ENCODE measurements around the gene FXYD1. TPM values are rescaled to one million over a fixed set of nuclear protein-coding genes. Genes with fewer than 3 reads are reported as not detected.
"Not testable (repeated sequence)": the region's sequence is repeated elsewhere in the genome, so short reads cannot be mapped to it uniquely, and the experiment has no call there.

The FXYD1 gene
- total RNA-seq, 1 donor from 2014 or later = 47.3 TPM

DNA sequence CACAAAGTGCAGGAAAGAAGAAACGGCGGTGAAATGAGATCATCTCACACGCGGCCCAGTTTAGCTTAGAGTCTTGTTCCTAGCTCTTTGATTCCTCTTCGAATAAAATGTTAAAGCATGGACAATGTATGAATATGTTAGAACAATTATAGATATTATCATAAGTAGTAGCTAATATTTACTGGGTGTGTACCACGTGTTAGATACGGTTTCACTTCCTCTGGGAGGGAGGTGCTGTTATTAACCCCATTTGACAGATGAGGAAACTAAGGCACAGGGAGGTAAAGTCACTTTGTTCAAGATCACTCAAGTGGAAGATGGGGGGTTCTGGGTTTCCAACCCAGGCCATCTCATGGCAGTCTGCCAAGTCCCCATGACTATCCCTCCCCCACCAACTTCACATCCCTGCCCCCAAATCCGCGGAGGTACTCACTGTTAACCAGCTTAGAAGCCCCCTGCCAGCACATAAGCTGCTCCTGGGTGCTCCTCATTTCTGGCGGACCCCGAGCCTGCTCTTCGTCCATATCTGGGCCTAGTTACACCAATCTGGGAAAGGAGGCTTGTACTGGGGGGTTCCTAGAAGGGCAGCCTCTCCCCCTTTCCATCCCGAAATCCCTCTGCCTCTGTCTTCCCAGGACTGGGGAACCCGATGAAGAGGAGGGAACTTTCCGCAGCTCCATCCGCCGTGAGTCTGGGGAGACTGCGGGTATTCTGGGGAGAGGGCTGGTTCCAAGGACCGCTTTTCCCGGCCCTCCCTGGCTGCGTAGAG lies 3.4 kb downstream of the FXYD1 start:
- DNase-seq (ENCODE audit: low spot score) = no peak

DNA sequence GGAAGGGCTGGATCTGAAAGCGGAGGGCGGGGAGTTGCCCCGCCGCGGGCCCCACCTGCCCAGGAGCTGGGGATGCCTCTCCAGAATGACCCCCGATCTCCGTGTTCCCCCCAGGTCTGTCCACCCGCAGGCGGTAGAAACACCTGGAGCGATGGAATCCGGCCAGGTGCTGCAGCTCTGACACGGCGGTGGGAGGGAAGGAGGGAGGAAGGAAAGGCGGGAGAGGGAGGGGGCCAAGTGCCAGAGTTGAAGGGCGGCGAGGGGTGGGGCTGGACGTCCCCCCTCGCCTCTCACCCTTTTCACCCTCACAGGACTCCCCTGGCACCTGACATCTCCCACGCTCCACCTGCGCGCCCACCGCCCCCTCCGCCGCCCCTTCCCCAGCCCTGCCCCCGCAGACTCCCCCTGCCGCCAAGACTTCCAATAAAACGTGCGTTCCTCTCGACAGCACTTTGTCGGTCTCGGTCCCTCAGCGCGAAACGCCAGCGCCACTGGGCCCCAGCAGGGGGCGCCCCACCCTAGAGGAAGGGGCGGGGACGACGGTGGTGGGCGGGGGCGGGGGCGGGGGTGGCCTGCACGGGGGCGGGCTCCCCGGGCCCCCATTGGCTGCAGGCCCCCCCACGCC lies 4.1 kb downstream of the FXYD1 start:
- no peak for DNase-seq (ENCODE audit: low spot score)

- DNase-seq (ENCODE audit: low spot score) = no peak
These were observed 4.6 kb downstream of the FXYD1 start, which contains the start of gene FXYD7 for GRCh38 chr19:35143231-35143715. FXYD7 (plus strand) TSS chr19:35143255; CDS start chr19:35143334, 79 bp downstream.

DNA sequence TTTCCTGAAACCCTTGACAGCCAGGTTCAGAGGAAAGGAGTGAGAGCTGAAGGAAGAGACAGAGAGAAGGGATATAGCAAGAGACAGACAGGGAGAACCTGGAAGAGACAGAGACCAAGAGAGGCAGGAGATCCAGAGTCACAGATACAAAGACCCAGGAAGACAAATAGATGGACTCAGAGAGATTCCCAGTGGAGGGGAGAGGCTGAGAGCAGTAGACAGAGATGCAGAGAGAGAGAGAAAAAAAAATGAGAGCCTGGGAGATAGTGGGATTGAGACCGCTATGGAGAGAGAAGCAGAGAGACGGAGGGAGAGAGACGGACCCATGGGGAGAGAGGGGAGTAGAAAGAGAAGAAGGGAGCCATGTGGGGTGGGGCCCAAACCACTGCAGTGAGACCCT lies 5.2 kb downstream of the FXYD1 start:
- no peak for DNase-seq (ENCODE audit: low spot score)

GRCh38 chr19:35144259-35144599 lies 5.6 kb downstream of the FXYD1 start:
- no peak for DNase-seq (ENCODE audit: low spot score)

- no peak for DNase-seq (ENCODE audit: low spot score)
These were observed 6.2 kb downstream of the FXYD1 start for GRCh38 chr19:35144600-35145436.

DNA sequence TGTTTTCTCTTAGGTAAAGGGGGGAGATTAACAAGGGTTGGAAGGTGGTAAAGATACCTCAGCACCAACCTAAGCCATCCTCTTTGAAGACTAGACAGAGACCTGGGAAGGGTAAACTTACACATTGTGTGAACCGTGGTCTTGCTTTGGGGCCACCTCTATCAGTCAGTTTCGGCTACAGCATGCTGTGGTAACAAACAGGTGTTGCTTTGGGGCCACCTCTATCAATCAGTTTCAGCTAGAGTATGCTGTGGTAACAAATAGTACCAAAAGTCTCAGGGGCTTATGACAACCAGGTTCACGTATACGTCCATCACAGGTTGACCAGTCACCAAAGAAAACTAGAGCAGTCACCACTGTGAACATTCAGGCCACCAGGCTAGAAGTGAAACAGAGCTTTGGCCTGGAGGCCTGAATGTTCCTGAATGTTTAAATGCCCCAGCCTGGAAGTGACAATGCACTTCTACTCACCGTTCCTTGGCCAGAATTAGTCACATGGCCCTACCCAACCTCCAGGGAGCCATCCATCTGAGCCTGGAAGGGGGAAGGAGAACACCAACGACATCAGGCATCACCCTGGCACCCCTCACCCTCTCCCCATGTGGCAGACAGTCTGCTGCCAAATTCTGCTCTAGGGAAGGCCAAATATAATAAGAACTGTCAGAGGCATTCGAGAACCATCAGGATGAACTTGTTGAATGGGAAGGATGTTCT lies 8.3 kb downstream of the FXYD1 start:
- DNase-seq (ENCODE audit: low spot score) = no peak

GRCh38 chr19:35149463-35149862 lies 10.8 kb downstream of the FXYD1 start:
- no peak for DNase-seq (ENCODE audit: low spot score)

GRCh38 chr19:35150445-35150844 lies 11.8 kb downstream of the FXYD1 start:
- DNase-seq (ENCODE audit: low spot score) = no peak

GRCh38 chr19:35151273-35152065 lies 12.8 kb downstream of the FXYD1 start:
- DNase-seq (ENCODE audit: low spot score) = no peak

GRCh38 chr19:35153129-35153522 lies 14.5 kb downstream of the FXYD1 start:
- not testable (repeated sequence) for DNase-seq (ENCODE audit: low spot score)

- no peak for DNase-seq (ENCODE audit: low spot score)
These were observed 15.3 kb downstream of the FXYD1 start for GRCh38 chr19:35153701-35154524.

DNA sequence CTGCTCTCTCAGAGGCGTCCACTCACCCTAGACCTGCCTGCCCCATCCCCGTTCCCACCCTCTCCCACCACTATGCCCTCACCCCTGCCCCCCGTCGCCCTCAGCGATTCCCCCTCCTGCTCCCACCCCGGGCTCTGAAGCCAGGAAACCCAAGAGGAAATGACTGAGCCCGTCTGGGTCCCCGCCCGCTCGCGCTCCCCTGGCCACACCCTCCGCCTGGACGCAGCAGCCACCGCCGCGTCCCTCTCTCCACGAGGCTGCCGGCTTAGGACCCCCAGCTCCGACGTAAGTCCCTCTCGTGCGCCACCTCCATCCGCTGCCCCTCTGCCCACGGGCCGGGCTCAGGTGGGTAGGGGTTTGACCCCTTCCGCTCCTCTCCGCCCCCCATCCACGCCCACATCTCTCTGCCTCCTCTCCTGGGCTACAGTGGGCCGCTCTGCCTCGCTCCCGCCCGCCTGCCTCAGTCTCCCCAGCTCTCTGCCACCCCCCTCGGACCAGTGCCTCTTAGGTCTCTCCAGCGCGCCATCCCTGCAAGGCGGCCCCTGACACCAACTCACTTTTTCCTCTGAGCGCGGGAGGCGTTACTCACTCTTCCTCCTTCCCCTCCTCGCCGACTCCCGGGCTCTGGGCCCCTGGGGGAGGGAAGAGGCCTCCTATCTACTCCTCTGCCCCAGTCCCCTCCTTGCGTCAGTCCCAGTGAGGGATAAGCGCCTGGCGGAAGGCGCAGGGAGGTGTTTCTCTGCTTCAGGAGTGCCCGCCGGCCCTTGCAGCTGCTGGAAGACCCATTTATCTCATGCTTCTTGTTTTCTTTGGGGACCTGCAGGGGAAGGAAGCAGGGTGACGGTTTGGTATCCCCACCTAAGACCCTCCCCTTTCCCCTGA lies 16.1 kb downstream of the FXYD1 start, which contains the start of gene FXYD5:
Gene FXYD5, plus strand, starts transcription at position 211 of the 882 bp plus-strand sequence. CDS start 816 bp downstream, outside the sequence.
- peak; percentile 93 for DNase-seq (ENCODE audit: low spot score)

- DNase-seq (ENCODE audit: low spot score) = no peak
These were observed 16.8 kb downstream of the FXYD1 start for GRCh38 chr19:35155441-35155840.

- no peak for DNase-seq (ENCODE audit: low spot score)
These were observed 17.5 kb downstream of the FXYD1 start for GRCh38 chr19:35155981-35156672.

GRCh38 chr19:35156673-35157014 lies 18.0 kb downstream of the FXYD1 start:
- DNase-seq (ENCODE audit: low spot score) = no peak

GRCh38 chr19:35157431-35157830 lies 18.8 kb downstream of the FXYD1 start:
- no peak for DNase-seq (ENCODE audit: low spot score)

- no peak for DNase-seq (ENCODE audit: low spot score)
These were observed 21.0 kb downstream of the FXYD1 start for GRCh38 chr19:35159606-35160005.
